IPS-18c (cell line): ENCODE results near the gene NAGLU.

Source experiments
- H3K4me3 ChIP-seq: 2 replicates; pipeline ENCODE4 v1.7.0; 2013; ENCODE audit warnings: low read depth, mild to moderate bottlenecking, low read length, moderate library complexity; ENCODE audit not compliant: insufficient read depth
- H3K9me3 ChIP-seq: one replicate; pipeline ENCODE4 v1.6.1; 2013; ENCODE audit warnings: mild to moderate bottlenecking, low read length, moderate library complexity; ENCODE audit not compliant: control insufficient read depth, insufficient read depth

Gene NAGLU

DNA sequence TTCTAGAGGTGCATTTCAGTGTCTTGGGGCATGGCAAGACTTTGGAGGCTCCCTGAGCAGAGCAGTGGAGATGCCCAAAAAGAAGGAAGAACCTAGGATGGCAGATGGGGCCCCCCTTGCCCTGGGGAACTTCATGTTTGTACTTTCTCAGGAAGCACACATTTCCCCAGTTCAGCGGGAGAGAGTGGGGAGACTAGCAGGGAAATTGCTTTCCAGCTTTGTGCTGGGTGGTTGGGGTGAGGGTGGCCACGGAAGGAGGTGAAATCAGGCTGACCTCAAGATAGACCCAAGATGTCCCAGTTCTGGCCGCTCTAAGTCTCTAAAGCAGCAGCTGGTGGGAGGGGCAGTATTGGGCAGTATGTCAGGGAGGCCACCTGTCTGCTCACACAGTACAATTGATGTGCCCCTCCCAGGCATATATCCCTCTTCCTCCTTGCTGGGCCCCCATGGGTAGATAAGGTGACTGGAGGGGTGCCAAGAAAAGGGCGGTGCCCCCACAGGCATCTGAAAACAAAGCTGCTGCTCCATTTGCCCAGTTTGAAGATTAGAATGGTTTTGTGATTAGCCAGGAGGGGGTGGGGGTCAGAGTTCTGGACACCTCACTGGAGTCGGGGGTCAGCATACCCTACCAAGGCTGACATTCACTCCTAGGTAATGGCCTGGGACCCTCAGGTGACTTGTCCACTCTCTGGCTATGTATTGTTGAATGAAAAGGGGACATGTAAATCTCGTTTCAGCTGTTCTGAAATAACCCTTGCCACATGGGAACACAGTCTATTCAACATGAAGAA is 17.1 kb upstream of the NAGLU start:
- no peak overlapping the region for H3K4me3 ChIP-seq

DNA sequence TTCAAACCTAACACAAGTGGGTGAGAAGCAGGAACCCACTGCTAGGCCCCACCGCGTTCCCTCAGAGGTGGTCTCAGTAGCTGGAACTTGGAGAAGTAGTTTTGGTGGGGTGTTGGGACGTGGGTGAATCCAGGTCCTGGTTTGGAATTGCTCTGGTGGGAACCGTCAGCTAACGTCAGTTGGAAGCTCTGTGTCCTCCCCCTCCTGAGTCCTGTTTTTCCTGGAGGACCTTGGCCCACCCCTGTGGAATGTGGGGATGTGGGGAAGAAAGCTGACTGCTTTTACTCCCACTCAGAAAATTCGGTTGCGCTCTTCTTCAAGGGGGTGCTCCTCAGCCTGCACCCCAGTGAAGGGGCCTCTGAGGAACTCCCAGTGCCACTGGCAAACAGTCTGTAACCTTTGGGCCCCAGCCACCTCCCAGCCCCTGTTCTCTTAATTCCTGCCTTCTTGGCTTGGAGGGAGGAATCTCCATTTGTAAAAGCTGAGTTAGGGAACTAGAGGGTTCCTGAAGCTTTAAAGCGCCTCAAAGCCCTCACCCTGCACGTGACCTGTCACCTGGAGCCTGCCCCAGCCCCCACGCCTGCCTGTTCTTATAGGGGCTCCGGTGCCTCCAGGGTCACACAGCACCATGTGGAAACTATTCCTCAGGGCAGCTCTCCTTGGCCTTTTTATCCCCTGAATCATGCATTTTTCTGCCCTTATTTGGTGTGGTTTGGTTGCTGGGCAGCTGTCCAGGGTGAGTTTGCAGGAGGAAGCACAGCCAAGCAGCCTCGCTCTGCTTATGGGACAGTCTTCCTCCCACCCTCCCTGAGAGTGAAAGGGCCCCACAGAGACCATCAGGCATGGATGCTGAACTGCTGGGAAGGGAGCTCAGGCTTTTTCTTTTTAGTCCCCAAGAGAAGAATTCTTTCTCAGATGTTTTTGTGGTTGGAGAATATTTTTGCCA is 16.2 kb upstream of the NAGLU start:
- Histone ChIP-seq H3K4me3 (no peak overlapping the region), H3K9me3 (no peaks in the 10 kb centered on the region)

More for the DNA sequence above, 17.1 kb upstream of the NAGLU start:
- H3K9me3 ChIP-seq, result no peaks in the 10 kb centered on the region

DNA sequence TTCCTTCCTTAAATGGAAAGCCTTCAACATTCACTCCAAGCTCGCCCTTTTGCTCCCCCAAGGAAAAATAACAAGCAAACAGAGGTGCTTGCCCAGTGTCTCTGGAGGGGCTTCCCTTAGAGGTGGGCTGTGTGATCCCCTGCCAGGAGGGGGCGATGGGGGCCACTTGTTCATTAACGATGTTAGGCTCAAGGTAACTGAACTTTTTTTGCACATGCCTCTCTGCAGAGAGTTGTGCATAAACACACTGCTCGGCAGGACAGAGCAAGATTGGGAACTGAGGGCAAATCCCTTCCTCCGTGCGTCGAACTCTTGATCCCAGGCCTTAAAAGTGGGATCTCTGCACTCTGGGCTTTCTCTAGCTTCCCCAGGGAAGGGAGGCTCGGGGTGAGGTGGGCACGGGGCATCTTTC is 15.5 kb upstream of the NAGLU start:
- Histone ChIP-seq H3K4me3 (no peak overlapping the region), H3K9me3 (no peaks in the 10 kb centered on the region)

- H3K9me3 ChIP-seq, result no peaks in the 10 kb centered on the region
- H3K4me3 ChIP-seq, result no peak overlapping the region
These were observed 15.0 kb upstream of the NAGLU start for GRCh38 chr17:42521036-42521435.

DNA sequence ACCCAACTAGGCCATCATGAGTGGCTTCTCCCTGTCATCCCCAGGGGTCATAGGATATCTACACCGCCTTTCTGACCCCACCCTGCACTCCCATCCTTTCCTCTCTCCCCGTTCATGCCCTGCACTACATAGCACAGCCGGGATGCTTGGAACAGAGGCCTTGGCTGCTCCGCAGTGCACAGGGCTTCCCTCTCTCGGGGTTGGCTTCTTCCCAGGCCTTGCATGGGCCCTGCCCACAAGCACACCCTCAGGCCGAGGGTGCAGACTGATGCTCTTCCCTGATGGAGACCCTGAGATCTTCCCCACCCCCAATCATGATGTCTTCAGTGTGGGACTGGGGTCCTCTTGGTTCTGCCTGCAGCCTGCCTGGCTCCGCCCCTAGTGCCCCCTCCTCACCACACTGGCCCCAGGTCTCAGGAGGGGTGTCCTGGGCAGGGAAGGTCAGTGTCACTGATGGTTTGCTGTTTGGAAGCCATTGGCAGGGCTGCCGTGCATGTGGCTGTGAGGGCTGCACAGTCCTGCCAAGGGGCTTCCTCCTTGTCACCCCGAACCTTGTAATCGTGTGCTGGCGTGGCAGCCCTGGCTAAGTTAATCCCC is 14.3 kb upstream of the NAGLU start:
- Histone ChIP-seq H3K9me3 (no peaks in the 10 kb centered on the region), H3K4me3 (no peak overlapping the region)

DNA sequence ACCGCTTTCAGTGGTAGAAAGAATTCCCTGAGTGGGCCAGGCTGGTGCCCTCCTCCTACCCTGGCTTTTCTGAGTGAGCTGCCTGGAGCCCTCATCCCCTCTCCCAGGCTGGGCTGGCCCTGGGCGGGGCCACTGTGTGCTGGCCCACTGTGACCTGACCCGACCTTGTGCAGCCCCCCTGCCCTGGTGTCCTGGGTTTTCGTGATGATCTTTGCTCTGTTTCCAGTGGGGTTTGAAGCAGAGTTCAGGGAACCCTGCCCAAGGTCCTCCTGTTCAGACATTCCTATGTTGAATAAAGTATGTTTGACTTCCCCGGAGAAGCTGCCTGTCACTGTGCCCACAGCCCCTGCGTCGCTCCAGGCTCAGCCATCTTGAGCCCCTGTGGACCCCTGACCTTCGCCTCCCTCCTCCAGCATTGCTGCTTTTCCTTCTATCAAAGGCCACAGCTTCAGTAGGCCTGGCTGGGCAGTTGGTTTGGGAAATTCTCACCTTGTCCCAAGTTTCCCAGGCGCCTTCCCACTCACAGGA is 13.7 kb upstream of the NAGLU start:
- H3K9me3 ChIP-seq, result no peaks in the 10 kb centered on the region
- no peak overlapping the region for H3K4me3 ChIP-seq

- no peaks in the 10 kb centered on the region for H3K9me3 ChIP-seq
- no peak overlapping the region for H3K4me3 ChIP-seq
These were observed 13.2 kb upstream of the NAGLU start for GRCh38 chr17:42522798-42523278.

- no peaks in the 10 kb centered on the region for H3K9me3 ChIP-seq
- H3K4me3 ChIP-seq, result no peak overlapping the region
These were observed 10.8 kb upstream of the NAGLU start for GRCh38 chr17:42525221-42525620.

DNA sequence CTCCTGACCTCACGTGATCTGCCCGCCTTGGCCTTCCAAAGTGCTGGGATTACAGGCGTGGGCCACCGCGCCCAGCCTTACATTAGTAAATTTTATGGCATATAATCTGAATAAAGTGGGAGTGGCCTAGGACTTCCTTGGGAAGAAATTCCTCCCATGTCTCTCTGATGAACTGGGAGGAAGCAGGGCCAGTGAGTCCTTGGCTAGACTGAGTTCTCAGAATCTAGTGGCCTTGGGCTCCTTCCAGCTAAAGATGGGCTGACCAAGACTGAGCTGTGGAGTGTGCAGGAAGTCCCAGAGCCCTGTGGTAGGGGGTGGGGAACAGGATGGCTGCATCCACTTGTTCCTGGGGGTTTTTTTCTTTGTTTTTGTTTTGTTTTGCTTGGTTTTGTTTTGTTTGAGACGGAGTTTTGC is 10.0 kb upstream of the NAGLU start:
- H3K4me3 ChIP-seq, result no peak overlapping the region
- no peaks in the 10 kb centered on the region for H3K9me3 ChIP-seq

DNA sequence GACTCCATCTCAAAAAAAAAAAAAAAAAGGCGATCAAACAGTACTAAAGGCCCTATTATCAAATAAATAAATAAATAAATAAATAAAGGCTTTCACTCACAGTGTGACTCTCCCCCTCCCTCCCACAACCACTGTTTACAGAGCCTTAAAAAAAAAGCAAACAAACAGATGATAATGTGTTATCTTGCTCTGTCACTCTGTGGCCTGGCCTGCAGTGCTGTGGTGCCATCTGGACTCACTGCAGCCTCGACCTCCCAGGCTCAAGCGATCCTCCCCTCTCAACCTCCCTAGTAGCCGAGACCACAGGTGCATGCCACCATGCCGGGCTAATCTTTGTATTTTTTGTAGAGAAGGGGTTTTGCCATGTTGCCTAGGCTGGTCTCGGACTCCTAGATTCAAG is 8.1 kb upstream of the NAGLU start:
- no peaks in the 10 kb centered on the region for H3K9me3 ChIP-seq
- H3K4me3 ChIP-seq, result no peak overlapping the region

- H3K4me3 ChIP-seq, result no peak overlapping the region
- no peaks in the 10 kb centered on the region for H3K9me3 ChIP-seq
These were observed 7.0 kb upstream of the NAGLU start for GRCh38 chr17:42529061-42529460.

GRCh38 chr17:42530952-42531454 is 5.0 kb upstream of the NAGLU start:
- H3K4me3 ChIP-seq, result no peak overlapping the region

DNA sequence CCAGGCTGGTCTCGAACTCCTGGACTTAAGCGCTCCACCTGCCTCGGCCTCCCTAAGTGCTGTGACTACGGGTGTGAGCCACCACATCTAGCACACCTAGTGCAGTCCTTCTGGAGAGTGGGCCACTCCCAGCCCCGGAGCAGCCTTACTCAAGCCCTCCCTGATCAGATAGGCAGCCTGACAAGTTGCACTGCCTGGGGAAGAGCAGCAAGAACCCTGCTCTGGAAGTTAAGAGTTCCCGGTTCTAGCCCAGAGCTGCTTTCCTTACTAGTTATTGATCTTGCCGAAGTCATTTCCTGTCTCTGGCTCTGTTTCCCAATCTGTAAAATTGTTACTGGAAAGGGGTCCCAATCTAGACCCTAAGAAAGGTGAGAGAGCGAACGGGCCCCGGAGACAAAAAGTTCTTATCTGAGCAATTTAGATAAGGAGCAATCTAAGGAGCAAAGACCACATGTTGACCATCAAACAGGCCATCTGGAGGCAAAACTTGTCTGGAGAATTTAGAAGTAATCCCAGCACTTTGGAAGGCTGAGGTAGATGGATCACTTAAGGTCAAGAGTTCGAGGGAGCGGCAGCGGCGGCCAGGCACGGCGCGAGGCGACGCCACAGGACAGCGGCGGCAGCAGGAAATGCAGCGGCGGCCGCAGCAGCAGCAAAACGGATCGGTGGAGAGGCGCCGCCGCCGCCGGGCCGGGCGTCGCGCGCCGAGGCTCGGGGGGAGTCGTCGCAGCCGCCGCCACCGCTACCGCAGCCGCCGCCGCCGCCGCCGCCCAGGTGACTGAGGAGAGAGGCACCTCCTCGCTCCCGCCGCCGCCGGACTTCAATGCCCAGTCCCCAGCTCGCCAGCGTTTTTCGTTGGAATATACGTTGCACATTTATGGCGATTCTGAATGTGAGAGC is 4.3 kb upstream of the NAGLU start:
- H3K4me3 ChIP-seq, result peak overlapping the region; percentile 39
- no peaks in the 10 kb centered on the region for H3K9me3 ChIP-seq

More at GRCh38 chr17:42530952-42531454, 5.0 kb upstream of the NAGLU start:
- H3K9me3 ChIP-seq, result no peaks in the 10 kb centered on the region

DNA sequence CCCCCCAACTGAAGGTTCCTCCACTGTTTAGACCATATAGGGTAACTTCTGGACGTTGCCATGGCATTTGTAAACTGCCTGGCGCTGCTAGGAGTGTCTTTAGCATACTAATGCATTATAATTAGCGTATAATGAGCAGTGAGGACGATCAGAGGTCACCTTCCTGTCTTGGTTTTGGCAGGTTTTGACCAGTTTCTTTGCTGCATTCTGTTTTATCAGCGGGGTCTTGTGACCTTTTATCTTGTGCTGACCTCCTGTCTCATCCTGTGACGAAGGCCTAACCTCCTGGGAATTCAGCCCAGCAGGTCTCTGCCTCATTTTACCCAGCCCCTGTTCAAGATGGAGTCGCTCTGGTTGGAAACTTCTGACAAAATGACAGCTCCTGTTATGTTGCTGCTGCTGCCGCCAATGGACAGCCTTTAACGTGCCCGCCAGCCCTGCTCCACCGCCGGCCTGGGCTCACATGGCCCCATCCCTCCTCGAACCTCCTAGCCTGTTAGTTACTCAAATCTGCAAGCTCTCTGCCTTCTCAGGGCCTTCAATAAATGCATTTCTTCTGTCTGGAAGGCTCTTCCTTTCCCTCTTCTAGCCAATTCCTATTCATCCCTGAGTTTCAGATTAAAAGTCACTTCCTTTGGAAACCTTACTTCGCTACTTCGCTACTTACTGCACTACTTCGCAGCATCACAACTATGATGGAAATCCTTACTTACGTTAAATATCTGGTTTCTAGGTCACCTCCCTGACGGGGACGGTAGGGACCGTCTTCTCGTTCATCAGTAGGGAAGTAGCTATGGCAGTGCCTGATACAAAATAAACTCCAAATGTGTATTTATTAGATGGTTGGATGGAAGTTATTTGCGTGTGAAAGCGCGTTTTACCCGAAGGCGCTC is 640 bp upstream of the NAGLU start:
- H3K4me3 ChIP-seq, result peak overlapping the region; percentile 62; the same call in 1 of the 2 replicates
- no peaks in the 10 kb centered on the region for H3K9me3 ChIP-seq

GRCh38 chr17:42536372-42537155 is 523 bp downstream of the NAGLU start:
- peak overlapping the region; percentile 62 for H3K4me3 ChIP-seq
- no peaks in the 10 kb centered on the region for H3K9me3 ChIP-seq
